Right atrium auricular region (tissue), 2 donors: ENCODE measurements around the gene CLASP1. TPM values are rescaled to one million over a fixed set of nuclear protein-coding genes. Genes with fewer than 3 reads are reported as not detected.
"Not testable (repeated sequence)": the region's sequence is repeated elsewhere in the genome, so short reads cannot be mapped to it uniquely, and the experiment has no call there.

Source experiments
- DNase-seq: peaks from one replicate; pipeline ENCODE4 v3.0.0-alpha.2; 2019; ENCODE audit warnings: low spot score
- H3K27ac ChIP-seq, 2 donors: fragments of 200-600 bp; sonication (generic); 1 replicate in 1 of 2; 2 replicates in 1 of 2; pipeline ENCODE4 v1.5.1; 2016 to 2019
- H3K27me3 ChIP-seq, 2 donors: fragments of 200-600 bp; sonication (generic); one replicate each; pipeline versions ENCODE4 v1.5.1 to v1.6.0; 2017 to 2019
- H3K36me3 ChIP-seq: fragments of 200-600 bp; sonication (generic); one replicate; pipeline ENCODE4 v1.5.1; 2016
- H3K4me1 ChIP-seq, 2 donors: fragments of 200-600 bp; sonication (generic); one replicate each; pipeline versions ENCODE4 v1.5.1 to v1.6.0; 2017 to 2019
- H3K4me3 ChIP-seq, 2 donors: fragments of 200-600 bp; sonication (generic); 1 replicate in 1 of 2; 2 replicates in 1 of 2; pipeline ENCODE4 v1.5.1; 2017 to 2019; ENCODE audit warnings: mild to moderate bottlenecking in 1 of 2, moderate library complexity in 1 of 2
- H3K9me3 ChIP-seq, 2 donors: fragments of 200-600 bp; sonication (generic); one replicate each; pipeline ENCODE4 v1.5.1; 2019
- total RNA-seq, 2 donors: library from RNA; depleted of rRNA; stranded (reverse); fragments of >200 nt; gene quantifications; one replicate each; pipeline ENCODE4 v1.1.0, GENCODE V29; 2016
- TF ChIP-seq, protein P1 (sequence below), 2 donors: fragments of 200-600 bp; sonication (generic); IDR thresholded peaks; one replicate each; pipeline ENCODE4 v1.5.1; 2019; ENCODE audit warnings: antibody characterized with exemption in 2 of 2

Gene CLASP1
- total RNA-seq, 2 donors from 2014 or later: 42.4 to 47.8 TPM

DNA sequence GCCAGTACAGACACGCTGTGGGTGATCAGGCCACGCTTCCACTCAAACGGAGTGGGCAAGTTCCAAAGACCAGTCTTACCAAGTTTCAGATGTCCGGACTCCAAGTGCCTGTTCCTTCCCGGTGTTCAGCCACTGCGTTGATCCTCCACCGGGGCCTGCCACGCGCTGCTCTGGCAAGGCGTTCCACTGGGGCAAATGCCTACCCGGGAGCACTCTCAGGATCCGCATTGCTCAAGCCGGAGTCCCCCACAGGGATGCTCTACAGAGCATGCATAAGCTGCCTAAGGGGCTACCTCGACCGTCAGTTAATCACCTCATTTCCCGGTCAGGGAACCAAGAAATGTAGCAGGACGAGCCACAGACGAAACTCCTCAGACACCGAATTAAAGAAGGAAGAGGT lies 37.0 kb upstream of the CLASP1 start:
- no peak overlapping the region for H3K4me3 ChIP-seq
- no peaks in the 10 kb centered on the region for H3K36me3 ChIP-seq
- no peaks in the 10 kb centered on the region for H3K27me3 ChIP-seq
- DNase-seq: no peak
- H3K9me3 ChIP-seq: peaks cover 0 to 24% of the 10 kb centered on the region in 2 donors
- no peaks in the 10 kb centered on the region for H3K4me1 ChIP-seq
- TF ChIP-seq, protein P1, sequence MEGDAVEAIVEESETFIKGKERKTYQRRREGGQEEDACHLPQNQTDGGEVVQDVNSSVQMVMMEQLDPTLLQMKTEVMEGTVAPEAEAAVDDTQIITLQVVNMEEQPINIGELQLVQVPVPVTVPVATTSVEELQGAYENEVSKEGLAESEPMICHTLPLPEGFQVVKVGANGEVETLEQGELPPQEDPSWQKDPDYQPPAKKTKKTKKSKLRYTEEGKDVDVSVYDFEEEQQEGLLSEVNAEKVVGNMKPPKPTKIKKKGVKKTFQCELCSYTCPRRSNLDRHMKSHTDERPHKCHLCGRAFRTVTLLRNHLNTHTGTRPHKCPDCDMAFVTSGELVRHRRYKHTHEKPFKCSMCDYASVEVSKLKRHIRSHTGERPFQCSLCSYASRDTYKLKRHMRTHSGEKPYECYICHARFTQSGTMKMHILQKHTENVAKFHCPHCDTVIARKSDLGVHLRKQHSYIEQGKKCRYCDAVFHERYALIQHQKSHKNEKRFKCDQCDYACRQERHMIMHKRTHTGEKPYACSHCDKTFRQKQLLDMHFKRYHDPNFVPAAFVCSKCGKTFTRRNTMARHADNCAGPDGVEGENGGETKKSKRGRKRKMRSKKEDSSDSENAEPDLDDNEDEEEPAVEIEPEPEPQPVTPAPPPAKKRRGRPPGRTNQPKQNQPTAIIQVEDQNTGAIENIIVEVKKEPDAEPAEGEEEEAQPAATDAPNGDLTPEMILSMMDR (IDR thresholded peaks at IDR 0.05): no peak
- H3K27ac ChIP-seq: no peak overlapping the region

DNA sequence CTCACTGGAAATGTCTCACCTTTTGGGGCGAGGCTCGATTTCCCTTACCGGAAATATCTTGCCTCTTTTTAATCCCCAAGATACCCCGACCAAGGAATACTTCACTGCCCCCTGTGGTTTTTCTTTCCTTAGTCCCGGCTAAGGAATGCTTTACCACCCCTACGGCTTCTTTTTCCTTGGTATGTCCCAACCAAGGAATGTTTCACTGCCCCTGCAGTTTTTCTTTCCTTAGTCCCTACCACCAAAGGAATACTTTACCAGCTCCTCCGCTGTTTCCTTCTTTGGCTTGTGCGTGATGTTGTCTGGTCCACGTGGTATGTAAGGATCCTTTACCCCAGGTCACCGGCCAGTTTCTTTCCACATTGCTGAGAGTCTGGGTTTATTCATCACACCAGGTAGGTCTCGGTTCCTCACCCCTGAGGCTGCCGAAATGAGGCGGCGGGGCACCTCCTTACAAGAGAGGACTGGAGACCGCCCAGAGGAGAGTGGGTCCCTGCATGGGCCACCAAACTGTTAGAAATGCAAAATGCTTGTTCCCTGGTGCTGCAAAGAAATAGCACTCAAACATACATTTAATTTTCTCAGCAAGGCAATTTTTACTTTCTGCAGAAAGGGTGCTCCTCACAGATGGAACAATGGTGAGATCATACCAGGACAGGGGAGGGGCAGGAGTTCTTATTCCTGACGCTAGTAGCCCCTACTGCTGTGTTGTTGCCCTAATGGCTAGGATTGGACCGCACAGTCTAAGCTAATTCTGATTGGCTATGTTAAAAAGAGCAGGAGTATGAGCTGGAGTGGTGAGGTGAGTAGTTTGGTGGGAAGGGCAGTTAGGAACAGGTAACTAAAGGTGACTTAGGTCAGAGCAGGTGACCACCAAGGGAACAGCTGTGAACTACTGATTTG lies 33.4 kb upstream of the CLASP1 start:
- no peaks in the 10 kb centered on the region for H3K27me3 ChIP-seq
- no peaks in the 10 kb centered on the region for H3K36me3 ChIP-seq
- no peaks in the 10 kb centered on the region for H3K4me1 ChIP-seq
- peaks cover 0 to 24% of the 10 kb centered on the region in 2 donors for H3K9me3 ChIP-seq
- no peak for DNase-seq
- no peak overlapping the region for H3K27ac ChIP-seq
- no peak overlapping the region for H3K4me3 ChIP-seq
- TF ChIP-seq, protein P1 (IDR thresholded peaks at IDR 0.05): no peak

DNA sequence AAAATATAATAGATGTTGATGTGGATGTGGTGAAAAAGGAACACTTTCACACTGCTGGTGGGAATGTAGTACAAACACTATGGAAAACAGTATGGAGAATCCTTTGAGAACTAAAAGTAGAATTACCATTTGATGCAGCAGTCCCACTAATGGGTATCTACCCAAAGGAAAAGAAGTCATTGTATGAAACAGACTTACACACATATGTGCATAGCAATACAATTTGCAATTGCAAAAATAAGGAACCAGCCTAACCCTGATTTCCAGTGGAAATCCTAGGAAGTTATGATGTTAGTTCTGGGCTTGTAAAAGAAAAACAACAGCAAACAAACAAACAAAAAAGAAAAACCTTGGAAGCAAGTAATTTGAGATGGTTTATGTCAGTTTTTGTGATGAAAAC lies 28.6 kb upstream of the CLASP1 start:
- H3K27ac ChIP-seq: no peak overlapping the region
- H3K4me3 ChIP-seq: no peak overlapping the region
- no peaks in the 10 kb centered on the region for H3K4me1 ChIP-seq
- no peaks in the 10 kb centered on the region for H3K36me3 ChIP-seq
- peaks cover 0 to 15% of the 10 kb centered on the region in 2 donors for H3K9me3 ChIP-seq
- DNase-seq: no peak
- TF ChIP-seq, protein P1 (IDR thresholded peaks at IDR 0.05): no peak
- no peaks in the 10 kb centered on the region for H3K27me3 ChIP-seq

DNA sequence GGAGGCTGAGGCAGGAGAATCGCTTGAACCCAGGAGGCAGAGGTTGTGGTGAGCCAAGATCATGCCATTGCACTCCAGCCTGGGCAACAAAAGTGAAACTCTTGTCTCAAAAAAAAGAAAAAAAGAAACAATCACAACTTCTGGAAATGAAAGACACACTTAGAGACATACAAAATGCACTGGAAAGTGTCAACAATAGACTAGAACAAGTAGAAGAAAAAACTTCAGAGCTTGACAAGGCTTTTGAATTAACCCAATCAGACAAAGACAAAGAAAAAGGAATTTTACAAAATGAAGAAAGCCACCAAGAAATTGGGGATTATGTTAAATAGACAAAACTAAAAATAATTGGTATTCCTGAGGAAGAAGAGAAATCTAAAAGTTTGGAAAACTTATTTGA lies 22.4 kb upstream of the CLASP1 start:
- not testable (repeated sequence) for H3K4me1 ChIP-seq, H3K27me3 ChIP-seq, DNase-seq, H3K36me3 ChIP-seq, H3K27ac ChIP-seq, H3K9me3 ChIP-seq, H3K4me3 ChIP-seq

DNA sequence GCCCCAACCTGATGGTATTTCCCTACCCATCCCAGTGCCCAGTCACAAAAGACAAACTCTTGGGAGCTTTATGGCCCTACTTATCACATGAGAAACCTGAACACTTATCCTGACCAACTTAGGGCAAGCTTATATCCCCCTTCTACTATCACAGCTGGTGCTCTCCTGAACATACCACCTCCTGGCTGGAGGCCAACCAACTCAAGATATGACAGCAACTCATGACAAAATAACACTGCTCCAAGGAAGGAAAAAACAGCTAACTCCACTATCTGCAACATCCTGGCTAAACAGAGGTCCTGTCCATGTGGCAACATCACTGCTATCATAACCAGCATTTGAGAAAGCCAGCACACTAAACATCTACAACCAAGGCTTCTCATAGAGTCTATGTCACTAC lies 20.9 kb upstream of the CLASP1 start:
- TF ChIP-seq, protein P1 (IDR thresholded peaks at IDR 0.05): no peak
- Histone ChIP-seq H3K4me1 (no peaks in the 10 kb centered on the region), H3K4me3 (no peak overlapping the region), H3K36me3 (no peaks in the 10 kb centered on the region), H3K27ac (no peak overlapping the region), H3K9me3 (no peaks in the 10 kb centered on the region), H3K27me3 (no peaks in the 10 kb centered on the region)
- no peak for DNase-seq

DNA sequence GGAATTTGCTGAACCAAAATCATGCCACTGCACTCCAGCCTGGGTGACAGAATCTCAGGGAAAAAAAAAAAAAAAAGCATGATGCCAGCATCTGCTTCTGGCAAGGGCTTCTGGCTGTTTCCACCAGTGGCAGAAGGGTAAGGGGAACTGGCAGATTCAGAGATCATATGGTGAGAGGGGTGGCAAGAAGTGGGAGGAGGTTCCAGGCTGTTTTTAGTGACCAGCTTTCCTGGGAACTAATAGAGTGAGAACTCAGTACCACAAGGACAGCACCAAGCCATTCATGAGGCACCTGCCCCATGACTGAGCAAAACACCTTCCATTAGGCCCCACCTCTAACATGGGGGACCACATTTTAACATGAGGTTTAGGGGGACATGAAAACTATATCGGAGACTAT lies 18.4 kb upstream of the CLASP1 start:
- Histone ChIP-seq H3K36me3 (no peaks in the 10 kb centered on the region), H3K27ac (no peak overlapping the region), H3K4me1 (peaks cover 0 to 5% of the 10 kb centered on the region in 2 donors), H3K27me3 (no peaks in the 10 kb centered on the region), H3K4me3 (no peak overlapping the region), H3K9me3 (no peaks in the 10 kb centered on the region)
- no peak for DNase-seq
- TF ChIP-seq, protein P1 (IDR thresholded peaks at IDR 0.05): no peak
